ENCODE data around the gene BMI1. TPM values are rescaled to one million over a fixed set of nuclear protein-coding genes. Genes with fewer than 3 reads are reported as not detected.

Gene BMI1
- total RNA-seq, 4 donors from 2014 or later, result 24.4 to 55.3 (median 38.5) TPM

DNA sequence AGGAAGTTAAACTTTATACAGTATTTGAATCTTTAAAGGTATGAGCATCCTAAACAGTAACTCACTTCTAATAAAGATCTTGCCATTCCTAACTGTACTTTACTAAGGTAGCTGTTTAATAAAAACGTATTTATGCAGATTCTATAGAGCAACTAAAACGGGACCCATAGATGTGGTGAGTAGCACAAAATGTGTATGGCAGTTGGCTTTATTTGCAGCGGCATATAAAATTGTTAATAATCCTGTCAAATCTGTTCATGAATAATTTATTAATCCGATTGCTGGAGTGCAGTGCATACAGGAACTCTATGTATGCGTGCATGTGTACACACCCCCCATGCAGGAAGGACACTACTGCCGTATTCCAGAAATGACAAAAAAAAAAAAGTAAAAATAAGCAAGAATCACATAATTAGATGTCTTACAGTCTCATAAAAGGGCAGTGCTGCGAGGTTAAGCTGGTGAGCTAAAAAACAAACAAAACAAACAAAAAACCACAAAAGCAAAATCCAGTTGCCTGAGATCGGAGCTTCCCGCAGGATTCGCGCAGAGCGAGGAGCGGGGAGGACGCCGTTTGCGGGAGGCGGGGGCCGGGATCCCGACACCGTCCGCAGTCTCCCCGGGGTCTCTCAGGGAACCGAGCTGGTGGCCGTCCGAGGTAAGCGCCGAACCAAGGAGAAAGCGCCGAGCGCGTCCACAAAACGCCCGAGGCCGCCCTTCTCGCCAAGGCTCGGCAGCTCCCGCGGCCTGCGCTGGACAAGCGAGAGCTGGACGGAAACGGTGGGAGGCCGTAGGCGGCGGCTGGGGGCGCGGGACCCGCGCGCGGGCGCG, 5.2 kb upstream of the BMI1 start:
- TF ChIP-seq POLR2AphosphoS5 (IDR thresholded peaks at IDR 0.05), result peak in 1 of 3 donors; percentile 40
- TF ChIP-seq, protein P1, sequence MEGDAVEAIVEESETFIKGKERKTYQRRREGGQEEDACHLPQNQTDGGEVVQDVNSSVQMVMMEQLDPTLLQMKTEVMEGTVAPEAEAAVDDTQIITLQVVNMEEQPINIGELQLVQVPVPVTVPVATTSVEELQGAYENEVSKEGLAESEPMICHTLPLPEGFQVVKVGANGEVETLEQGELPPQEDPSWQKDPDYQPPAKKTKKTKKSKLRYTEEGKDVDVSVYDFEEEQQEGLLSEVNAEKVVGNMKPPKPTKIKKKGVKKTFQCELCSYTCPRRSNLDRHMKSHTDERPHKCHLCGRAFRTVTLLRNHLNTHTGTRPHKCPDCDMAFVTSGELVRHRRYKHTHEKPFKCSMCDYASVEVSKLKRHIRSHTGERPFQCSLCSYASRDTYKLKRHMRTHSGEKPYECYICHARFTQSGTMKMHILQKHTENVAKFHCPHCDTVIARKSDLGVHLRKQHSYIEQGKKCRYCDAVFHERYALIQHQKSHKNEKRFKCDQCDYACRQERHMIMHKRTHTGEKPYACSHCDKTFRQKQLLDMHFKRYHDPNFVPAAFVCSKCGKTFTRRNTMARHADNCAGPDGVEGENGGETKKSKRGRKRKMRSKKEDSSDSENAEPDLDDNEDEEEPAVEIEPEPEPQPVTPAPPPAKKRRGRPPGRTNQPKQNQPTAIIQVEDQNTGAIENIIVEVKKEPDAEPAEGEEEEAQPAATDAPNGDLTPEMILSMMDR (IDR thresholded peaks at IDR 0.05), result no peak
- TF ChIP-seq POLR2A (IDR thresholded peaks at IDR 0.05), result no peak
- no peak for TF ChIP-seq EP300 (IDR thresholded peaks at IDR 0.05)
- WGBS, result 1% methylated on average over 26 of the region's 53 CpGs
- peaks cover 34% of the 10 kb centered on the region for H3K4me1 ChIP-seq
- peak in 1 of 2 donors; percentile 81 for DNase-seq (ENCODE audit: low spot score in 2 of 2)
- H3K36me3 ChIP-seq, result no peaks in the 10 kb centered on the region
- peak overlapping the region; percentile 84 for H3K4me3 ChIP-seq
- no peaks in the 10 kb centered on the region for H3K27me3 ChIP-seq
- H3K9me3 ChIP-seq, result no peaks in the 10 kb centered on the region
- peak overlapping the region; percentile 92 for H3K27ac ChIP-seq

DNA sequence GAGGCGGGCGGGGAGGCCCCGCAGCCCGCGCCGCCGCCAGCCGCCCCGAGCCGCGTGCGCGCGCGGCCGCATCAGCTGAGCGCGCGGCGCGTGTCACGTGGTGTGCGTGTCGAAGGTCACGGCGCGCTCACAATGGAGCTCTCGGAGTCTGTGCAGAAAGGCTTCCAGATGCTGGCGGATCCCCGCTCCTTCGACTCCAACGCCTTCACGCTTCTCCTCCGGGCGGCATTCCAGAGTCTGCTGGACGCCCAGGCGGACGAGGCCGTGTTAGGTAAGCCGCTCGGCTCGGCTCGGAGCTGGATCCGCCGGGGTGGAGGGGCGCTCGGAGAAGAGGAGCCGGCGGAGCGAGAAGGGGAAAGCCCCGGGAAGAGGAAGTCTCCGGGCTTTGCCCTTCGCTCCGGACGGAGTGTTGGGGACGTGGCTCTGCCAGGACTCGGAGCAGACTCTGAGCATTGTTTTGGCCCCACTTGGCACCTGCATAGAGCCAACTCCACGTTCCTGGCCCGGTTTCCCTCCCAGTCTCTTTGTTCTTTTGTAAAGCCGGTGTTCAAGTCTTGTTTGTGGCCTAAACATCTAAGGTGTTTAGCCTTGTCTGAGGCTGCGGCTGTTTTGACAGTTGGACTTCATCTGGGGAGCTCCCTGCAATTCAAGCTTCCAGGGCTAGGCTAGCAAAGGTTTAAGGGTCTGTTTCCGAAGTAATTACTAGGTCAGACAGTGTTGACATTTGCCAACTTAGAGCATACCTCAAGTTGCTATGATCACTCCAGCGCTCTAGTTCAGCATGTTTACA, 4.4 kb upstream of the BMI1 start, which contains the start of gene COMMD3:
COMMD3 (plus strand) TSS at position 103 of the 790 bp plus-strand sequence; CDS start at position 133, 30 bp downstream.
- no peaks in the 10 kb centered on the region for H3K27me3 ChIP-seq
- DNase-seq (ENCODE audit: low spot score in 2 of 2), result peak; percentile 92 to 95
- WGBS, result under 1% methylated on average over 34 of the region's 63 CpGs

DNA sequence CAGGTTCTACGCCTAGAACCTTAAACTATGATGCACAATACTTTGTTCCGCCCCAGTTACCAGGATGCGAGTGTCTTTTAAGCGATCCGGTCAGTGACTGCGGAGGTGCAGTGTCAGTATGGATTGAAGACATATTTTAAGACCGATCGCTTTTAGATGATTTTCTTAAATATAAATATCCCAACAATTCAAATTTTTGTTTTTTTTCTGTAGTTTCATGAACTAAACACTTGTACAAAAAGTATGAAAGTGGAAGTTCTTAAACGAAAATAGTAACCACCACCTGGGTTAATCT, 3.9 kb upstream of the BMI1 start:
- TF ChIP-seq, protein P1 (IDR thresholded peaks at IDR 0.05), result no peak
- TF ChIP-seq POLR2AphosphoS5 (IDR thresholded peaks at IDR 0.05) (no peak), POLR2A (IDR thresholded peaks at IDR 0.05) (no peak), EP300 (IDR thresholded peaks at IDR 0.05) (no peak)
- WGBS, result 13% methylated on average over 9 of the region's 9 CpGs
- peaks cover 34% of the 10 kb centered on the region for H3K4me1 ChIP-seq

More for the DNA sequence above, 4.4 kb upstream of the BMI1 start, which contains the start of gene COMMD3:
- H3K4me3 ChIP-seq, result peak within 1 kb of the TSS; percentile 84
- H3K9me3 ChIP-seq, result no peaks in the 10 kb centered on the region
- H3K36me3 ChIP-seq, result no peaks in the 10 kb centered on the region
- H3K4me1 ChIP-seq, result peaks cover 34% of the 10 kb centered on the region
- peak within 1 kb of the TSS; percentile 92 for H3K27ac ChIP-seq
- TF ChIP-seq, protein P1 (IDR thresholded peaks at IDR 0.05), result no peak
- TF ChIP-seq POLR2AphosphoS5 (IDR thresholded peaks at IDR 0.05) (peak; percentile 58 to 88 (median 69)), POLR2A (IDR thresholded peaks at IDR 0.05) (peak; percentile 16 to 44), EP300 (IDR thresholded peaks at IDR 0.05) (no peak)

GRCh38 chr10:22317771-22318565, 2.9 kb upstream of the BMI1 start:
- Histone ChIP-seq H3K4me3 (no peak overlapping the region), H3K27me3 (peaks cover 11% of the 10 kb centered on the region), H3K4me1 (peaks cover 42% of the 10 kb centered on the region), H3K27ac (no peak overlapping the region), H3K9me3 (no peaks in the 10 kb centered on the region), H3K36me3 (no peaks in the 10 kb centered on the region)
- TF ChIP-seq POLR2AphosphoS5 (IDR thresholded peaks at IDR 0.05) (no peak), POLR2A (IDR thresholded peaks at IDR 0.05) (no peak), EP300 (IDR thresholded peaks at IDR 0.05) (no peak)
- TF ChIP-seq, protein P1 (IDR thresholded peaks at IDR 0.05), result no peak
- no peak for DNase-seq (ENCODE audit: low spot score in 2 of 2)
- 90% methylated on average over 6 of the region's 6 CpGs for WGBS

More for the DNA sequence above, 3.9 kb upstream of the BMI1 start:
- H3K36me3 ChIP-seq, result no peaks in the 10 kb centered on the region
- H3K9me3 ChIP-seq, result no peaks in the 10 kb centered on the region
- no peak for DNase-seq (ENCODE audit: low spot score in 2 of 2)
- peaks cover 2% of the 10 kb centered on the region for H3K27me3 ChIP-seq
- H3K27ac ChIP-seq, result peak overlapping the region; percentile 92
- H3K4me3 ChIP-seq, result peak overlapping the region; percentile 84

Measured in suprapubic skin (tissue), 4 donors.